GM08714 (cell line): ENCODE measurements around the gene PRF1.

Experiments used
- H3K4me3 ChIP-seq: fragments of 200-500 bp; sonication (Bioruptor generic); 2 replicates; pipeline ENCODE4 v1.5.1; 2014; ENCODE audit warnings: mild to moderate bottlenecking, low read length, inconsistent platforms
- ZNF274 ChIP-seq: IDR thresholded peaks from 2 replicates; pipeline ENCODE4 v1.6.1; 2012; ENCODE audit warnings: mild to moderate bottlenecking, low read depth, low read length

Gene PRF1

DNA sequence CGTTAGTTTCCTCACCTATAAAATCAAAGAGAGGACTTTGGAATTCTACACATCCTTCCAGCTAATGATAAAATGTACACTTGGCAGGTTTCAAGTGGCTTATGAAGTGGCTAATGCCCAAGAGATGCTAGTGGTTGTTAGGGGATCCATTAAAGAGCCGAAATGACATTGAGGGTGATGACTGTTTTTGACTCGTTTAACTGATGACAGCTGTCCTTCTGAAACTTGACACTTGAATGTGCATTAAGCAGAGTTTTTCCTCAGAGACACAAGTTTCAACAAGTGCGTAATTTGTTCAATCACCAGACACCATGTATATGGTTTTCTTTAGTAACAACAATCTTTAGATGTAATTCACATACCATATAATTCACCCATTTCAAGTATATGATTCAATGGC is 1.6 kb upstream of the PRF1 start:
- no peak overlapping the region for H3K4me3 ChIP-seq
- no peak for TF ChIP-seq ZNF274

DNA sequence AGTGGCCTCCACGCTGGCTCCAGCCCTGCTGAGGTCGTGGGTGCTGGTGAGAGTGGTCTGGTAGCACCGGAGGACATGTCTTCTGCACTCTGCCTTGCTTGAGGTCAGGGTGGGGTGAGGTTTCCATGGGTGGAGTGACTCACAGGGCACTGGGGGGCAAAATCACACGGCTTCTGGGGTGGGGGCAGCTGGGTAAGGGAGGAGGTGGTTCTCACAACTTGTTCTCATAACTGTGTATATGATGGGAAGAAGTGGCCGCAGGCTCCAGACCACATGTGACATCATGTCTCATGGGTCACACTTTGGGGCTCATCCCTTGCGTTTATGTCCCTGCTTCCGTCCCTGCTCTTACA is 884 bp upstream of the PRF1 start:
- H3K4me3 ChIP-seq = no peak overlapping the region
- TF ChIP-seq ZNF274 = no peak

DNA sequence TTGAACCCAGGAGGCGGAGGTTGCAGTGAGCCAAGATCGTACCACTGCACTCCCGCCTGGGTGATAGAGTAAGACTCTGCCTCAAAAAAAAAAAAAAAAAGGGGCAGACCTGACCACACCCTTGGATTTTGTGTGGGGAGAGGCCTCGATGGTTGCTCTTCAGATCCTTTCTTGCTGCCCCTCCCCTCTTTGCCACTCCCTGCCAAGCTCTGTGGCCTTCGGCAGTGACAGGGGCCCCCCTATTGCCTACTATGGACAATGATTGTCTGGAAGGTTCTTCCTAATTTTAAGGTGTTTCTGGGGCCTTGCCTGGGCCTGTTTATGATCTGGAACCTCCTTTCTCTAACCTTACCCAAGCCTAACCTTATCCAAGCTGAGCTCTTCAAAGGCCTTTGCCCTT is 795 bp downstream of the PRF1 start:
- no peak overlapping the region for H3K4me3 ChIP-seq
- TF ChIP-seq ZNF274 = no peak

DNA sequence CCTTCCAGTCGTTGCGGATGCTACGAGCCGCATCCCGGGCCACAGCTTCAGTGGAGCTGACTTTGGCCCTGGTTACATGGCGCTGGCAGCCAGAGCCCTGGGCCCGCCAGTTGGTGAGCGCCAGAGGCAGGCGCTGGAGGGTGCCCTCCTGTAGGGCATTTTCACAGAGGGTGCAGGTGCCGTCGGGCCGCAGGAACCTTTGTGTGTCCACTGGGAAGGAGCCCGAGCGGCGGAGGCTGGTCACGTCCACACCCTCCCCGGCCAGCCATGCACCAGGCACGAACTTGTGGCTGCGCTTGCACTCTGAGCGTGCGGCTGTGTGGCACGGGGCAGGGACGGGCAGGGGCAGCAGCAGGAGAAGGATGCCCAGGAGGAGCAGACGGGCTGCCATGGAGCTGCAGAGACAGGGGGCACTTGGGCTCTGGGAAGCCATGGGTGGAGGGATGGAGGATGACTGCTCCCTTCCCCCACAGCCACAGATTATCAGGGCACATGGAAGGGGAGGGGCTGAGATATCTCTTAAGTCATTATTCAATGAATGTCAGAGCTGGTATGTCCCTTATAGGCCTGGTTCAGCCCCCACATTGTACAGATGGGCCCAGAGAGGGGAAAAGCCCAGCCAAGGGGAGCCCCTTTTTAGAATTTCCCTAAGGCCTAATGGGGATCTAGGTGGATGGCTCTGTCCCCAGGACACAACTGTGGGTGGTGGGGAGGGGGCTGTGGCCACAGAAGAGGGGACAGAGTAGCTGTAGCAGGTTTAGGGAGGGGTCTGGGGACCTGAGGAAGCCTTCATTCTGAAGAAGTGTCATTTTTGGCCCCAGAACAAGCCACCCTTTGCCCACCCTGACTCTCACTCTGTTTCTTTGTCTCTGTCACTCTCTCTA is 1.8 kb downstream of the PRF1 start:
- TF ChIP-seq ZNF274 = no peak
- H3K4me3 ChIP-seq = no peak overlapping the region

DNA sequence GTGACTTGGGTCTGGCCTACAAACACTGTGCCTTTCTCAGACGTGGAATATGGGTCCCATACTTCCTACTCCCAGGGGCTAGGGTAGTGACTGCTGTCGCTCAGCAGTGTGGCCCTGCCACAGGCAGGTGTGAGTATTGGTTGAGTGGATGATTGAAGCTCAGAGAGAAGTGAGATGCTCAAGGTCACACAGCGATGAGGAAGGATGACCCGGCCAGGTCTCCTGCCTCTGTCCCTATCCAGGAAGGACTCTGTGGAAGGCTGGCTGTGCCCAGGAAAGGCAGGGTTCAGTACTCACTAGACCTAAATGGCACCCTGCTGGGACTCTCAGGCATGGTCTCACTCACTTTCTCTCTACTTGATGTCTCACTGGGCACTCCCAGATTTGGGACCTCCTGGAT is 2.8 kb downstream of the PRF1 start:
- TF ChIP-seq ZNF274 = no peak
- H3K4me3 ChIP-seq = no peak overlapping the region

DNA sequence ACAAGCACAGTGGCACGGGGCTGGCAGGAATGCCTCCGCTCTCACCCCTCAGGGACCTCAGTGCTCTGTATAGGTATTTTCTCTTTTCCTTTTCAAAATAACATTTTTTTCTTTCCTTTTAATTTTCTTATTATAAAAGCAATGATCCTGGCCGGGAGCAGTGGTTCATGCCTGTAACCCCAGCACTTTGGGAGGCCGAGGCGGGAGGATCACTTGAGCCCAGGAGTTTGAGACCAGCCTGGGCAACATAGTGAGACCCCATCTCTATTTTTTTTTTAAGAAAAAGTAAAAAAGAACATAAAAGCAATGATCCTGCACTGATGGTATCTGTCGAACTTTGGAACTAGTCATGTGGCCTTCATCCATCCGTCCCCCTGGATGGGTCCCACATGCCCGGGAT is 3.2 kb downstream of the PRF1 start:
- no peak overlapping the region for H3K4me3 ChIP-seq
- TF ChIP-seq ZNF274 = no peak

DNA sequence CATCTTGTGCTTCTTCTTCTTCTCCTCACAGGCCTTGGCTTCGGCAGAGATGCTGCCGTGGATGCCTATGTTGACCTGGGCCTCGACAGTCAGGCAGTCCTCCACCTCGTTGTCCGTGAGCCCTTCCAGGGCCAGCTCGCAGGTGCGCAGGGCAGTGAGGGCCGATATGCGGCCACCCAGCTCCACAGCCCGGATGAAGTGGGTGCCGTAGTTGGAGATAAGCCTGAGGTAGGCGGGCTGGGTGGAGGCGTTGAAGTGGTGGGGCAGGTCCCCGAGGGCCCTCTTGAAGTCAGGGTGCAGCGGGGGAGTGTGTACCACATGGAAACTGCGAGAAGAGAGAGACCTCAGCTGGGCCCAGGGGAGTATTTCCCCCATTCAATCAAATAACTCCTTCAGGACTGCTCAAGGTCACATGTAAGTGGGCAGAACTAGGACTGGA is 3.7 kb downstream of the PRF1 start:
- TF ChIP-seq ZNF274 = no peak
- H3K4me3 ChIP-seq = no peak overlapping the region

DNA sequence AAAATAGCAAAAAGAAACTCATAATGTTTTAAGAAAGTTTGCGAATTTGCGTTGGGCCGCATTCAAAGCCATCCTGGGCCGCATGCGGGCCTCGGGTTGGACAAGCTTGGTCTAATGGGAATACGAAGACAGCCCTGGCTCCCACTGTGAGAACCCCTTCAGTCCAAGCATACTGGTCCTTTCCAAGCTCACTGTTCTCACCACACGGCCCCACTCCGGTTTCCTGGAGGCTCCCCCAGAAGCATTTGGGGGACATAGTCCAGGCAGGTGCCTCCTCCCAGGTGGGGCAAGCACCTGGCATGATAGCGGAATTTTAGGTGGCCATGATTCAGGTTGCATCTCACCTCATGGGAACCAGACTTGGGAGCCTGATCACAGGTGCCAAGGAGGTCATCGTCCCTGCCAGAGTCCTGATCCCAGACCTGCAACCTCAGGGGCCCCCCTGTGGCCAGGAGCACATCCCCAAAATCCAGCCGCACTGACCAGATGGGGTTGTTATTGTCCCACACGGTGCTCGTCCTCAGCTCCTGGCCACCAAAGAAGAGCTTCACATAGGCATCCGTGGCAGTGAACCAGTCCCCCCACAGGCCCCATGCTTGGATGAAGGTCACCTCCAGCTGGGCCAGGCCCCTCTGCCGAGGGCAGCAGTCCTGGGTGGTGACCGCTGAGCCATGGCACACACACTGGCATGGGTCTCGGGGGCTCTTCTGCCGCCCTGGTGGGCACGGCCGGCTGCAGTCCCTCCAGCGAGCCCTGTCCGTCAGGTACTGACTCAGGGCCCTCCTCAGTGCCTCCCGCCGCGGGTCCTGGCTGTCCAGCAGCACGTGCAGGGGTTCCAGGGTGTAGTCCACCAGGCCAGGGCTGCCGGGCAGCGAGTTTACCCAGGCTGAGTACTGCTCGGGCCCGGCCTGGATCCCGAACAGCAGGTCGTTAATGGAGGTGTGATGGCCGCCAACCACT is 4.4 kb downstream of the PRF1 start:
- no peak for TF ChIP-seq ZNF274
- H3K4me3 ChIP-seq = no peak overlapping the region

DNA sequence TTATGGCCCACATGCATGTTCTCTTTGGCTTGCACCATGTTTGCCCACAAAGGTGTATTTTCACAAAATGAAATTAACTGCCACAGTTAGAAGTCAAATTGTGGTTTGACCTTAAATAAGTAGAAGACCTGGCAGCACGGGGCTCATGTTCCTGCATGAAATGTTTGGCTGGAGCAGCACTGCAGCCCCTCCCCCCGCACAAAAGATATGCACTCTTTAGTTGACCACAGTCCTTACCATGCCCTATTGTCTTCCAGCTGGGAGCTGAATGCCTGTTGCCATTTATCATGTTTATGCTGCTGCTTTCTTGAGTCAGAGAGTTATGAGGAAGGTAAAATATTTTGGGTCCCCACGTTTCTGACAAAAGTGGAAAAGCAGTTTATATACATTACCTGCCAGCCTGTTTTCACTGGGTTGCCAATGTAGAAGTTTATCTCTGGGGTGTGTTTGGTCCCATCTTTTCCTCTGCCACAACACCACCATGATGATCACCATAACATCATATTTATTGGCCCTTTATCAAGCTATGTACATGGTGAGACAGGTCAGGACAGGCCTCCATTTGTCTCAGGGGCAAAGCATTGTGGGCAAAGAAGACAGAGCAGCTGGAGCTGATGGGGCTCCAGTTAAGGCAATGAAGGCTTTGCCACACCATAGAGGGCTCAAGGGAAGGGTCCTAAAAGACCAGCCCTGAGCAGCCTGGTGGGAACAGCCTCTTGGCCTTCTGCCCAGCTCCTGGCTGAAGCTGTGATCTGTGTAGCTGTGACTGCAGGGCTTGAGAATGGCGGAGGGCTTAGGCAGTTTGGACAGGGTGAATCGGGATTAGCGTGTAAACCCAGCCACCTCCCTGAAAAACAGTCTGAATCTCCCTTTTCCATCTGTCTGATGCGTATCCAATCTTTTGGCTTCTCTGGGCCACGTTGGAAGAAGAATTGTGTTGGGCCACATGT is 5.4 kb downstream of the PRF1 start:
- no peak for TF ChIP-seq ZNF274
- no peak overlapping the region for H3K4me3 ChIP-seq

DNA sequence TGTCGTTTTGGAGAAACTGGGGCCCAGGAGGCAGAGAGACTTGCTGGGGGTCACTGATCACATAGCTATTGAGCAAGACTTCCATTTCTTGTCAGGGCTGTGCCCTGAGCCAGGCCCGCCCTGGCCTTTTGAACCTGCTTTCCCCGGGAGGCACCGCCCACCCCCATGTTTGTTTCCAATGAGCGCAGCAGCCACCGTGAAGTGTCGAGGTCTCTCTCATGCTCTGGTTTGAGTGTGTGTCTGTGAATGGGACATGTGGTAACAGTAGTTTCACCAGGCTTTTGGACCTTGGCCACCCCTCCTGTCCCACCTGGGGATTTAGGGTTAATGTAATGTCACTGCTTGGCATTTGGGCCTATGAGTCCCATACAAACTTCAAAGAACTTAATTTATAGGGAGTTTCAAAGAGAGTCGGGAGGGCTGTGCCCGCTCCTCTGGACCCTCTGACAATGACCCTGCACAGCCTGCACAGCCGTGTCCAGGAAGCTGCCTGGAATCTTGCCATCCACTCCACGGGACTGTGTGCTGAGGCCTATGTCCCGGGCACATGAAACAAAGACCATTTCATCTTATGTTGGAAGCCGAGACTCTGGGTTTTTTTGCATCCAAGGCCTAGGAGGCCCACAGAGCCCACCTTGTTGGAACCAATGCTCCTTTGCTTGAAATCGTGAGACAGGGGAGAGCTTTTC is 6.3 kb downstream of the PRF1 start:
- no peak for TF ChIP-seq ZNF274
- H3K4me3 ChIP-seq = no peak overlapping the region

DNA sequence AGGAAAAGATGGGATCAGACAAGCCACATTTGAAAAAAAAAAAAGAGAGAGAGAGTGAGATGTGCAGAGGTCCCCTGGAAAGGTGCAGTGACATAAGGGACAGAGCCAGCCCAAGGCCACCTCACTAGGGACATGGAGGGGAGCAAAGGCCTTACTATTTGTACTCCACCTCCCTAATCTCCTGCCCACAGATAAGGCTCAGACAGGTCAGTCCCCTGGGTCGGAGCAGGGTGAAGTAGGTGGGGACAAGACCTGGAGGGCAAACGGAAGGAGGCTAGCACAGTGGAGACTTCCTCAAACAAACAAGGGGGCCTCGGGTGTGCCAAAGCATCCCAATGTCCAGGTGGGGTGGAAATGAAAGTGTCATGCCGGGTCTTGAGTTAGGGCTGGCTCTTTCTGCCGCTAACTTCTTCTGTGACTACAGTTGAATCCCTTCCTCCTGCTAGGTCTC is 7.0 kb downstream of the PRF1 start:
- TF ChIP-seq ZNF274 = no peak
- no peak overlapping the region for H3K4me3 ChIP-seq

DNA sequence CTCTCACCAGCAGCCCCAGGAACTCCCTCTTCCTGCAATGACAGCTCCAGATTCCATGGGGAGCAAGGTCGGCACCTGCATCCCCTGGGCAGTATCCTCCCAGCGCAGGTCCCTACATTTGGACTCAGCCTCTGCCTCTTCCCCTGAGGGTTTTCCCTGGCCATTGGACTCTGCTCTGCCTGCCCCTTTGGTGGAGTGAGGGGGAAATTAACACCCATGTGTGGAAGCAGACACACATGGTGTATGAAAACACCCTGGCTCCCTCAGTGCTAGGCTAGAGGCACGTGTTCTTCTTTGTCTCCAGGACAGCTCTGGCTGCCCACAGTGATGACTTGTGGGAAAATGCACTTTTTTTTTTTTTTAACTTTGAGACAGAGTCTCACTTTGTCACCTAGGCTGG is 8.4 kb downstream of the PRF1 start:
- TF ChIP-seq ZNF274 = no peak
- no peak overlapping the region for H3K4me3 ChIP-seq

DNA sequence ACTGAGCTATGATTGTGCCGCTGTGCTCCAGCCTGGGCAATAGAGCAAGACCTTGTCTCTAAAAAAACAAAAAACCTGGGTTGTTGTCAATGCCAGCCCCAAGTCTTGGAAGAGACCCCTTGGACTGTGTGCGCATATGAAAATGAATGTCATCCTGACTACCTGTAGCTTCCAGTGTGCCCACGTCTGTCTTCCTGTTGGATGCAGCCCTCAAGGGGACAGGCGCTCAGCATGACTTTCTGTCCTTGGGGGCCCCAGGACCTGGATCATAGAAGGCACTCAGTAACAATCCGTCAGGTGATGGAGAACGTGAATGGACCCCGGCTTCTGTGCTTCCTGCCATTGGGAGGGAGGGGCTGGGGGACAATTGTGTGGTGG is 9.0 kb downstream of the PRF1 start:
- no peak for TF ChIP-seq ZNF274
- no peak overlapping the region for H3K4me3 ChIP-seq
